ENCODE results near the gene MALL.

- no peak for TF ChIP-seq E2F6 (IDR thresholded peaks at IDR 0.05; ENCODE audit: borderline replicate concordance in 1 of 2, extremely low read depth in 1 of 2, insufficient read depth in 1 of 2, insufficient read length in 1 of 2, low read depth in 1 of 2, low read length in 1 of 2, poor library complexity in 1 of 2, severe bottlenecking in 1 of 2)
- no peak for TF ChIP-seq REST (IDR thresholded peaks at IDR 0.05; ENCODE audit: borderline replicate concordance)
- TF ChIP-seq REST (CRISPR knock-in tag; IDR thresholded peaks at IDR 0.05; ENCODE audit: low read depth), result no peak
- no peak for TF ChIP-seq CTCF (IDR thresholded peaks at IDR 0.05 in 2 of 3, conservative IDR thresholded peaks at IDR 0.05 in 1 of 3; ENCODE audit: insufficient read depth in 2 of 3, low read depth in 1 of 3, low read length in 3 of 3)
- no peak for TF ChIP-seq ZNF263 (CRISPR knock-in tag; IDR thresholded peaks at IDR 0.05; ENCODE audit: borderline replicate concordance)
These were observed 11.3 kb upstream of the MALL start for GRCh38 chr2:110126906-110127305.
